ENCODE measurements around the gene PDGFD. TPM values are rescaled to one million over a fixed set of nuclear protein-coding genes. Genes with fewer than 3 reads are reported as not detected.

The PDGFD gene
- total and polyA plus RNA-seq, 8 donors: 2.1 to 7.7 (median 5.2) TPM

DNA sequence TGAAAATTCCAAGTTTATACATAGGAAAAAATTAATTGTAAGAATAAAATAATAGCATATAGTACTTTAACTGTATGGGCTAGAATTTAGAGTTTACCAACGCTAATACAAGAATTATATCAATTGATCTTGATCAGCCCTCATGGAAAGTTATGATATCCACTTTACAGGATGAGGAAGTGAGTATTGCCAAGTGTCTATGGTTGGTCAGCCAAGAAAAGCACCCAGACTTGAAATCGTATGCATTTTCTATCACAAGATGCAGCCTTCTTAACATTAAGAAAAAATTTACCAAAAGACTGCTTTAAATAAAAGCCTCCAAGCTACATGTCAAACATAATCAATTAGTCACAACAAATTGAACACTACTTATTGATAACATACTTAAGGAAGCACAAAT is 74.5 kb downstream of the PDGFD start:
- H3K27me3 ChIP-seq: no peaks in the 10 kb centered on the region
- H3K9me3 ChIP-seq: no peaks in the 10 kb centered on the region
- ATAC-seq (no peak), DNase-seq (no peak)
- H3K36me3 ChIP-seq: no peaks in the 10 kb centered on the region
- no peak overlapping the region for H3K4me3 ChIP-seq
- intact Hi-C loops (cut with DNase I): no loop called here
- TF ChIP-seq, protein P1, sequence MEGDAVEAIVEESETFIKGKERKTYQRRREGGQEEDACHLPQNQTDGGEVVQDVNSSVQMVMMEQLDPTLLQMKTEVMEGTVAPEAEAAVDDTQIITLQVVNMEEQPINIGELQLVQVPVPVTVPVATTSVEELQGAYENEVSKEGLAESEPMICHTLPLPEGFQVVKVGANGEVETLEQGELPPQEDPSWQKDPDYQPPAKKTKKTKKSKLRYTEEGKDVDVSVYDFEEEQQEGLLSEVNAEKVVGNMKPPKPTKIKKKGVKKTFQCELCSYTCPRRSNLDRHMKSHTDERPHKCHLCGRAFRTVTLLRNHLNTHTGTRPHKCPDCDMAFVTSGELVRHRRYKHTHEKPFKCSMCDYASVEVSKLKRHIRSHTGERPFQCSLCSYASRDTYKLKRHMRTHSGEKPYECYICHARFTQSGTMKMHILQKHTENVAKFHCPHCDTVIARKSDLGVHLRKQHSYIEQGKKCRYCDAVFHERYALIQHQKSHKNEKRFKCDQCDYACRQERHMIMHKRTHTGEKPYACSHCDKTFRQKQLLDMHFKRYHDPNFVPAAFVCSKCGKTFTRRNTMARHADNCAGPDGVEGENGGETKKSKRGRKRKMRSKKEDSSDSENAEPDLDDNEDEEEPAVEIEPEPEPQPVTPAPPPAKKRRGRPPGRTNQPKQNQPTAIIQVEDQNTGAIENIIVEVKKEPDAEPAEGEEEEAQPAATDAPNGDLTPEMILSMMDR (IDR thresholded peaks at IDR 0.05): no peak
- H3K4me1 ChIP-seq: no peaks in the 10 kb centered on the region
- H3K27ac ChIP-seq: no peak overlapping the region

DNA sequence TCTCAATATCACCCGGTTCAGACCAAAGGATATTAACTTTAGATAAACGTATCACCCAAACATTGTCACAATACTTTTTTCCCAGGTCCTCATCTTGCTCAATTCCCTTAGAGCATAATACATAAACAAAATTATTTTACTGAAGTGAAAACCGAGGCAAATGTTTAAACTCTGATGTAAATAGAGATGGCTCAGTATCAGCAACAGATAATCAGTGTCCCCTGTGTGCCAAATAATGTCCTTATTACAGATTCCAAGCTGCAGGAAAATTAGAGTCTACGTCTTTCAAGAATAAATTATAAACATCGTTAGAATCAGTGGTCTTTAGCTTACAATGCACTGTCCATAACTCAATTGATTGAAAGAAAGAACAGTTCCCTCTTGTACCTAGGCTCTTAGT is 77.3 kb downstream of the PDGFD start:
- TF ChIP-seq, protein P1 (IDR thresholded peaks at IDR 0.05): no peak
- Histone ChIP-seq H3K4me1 (no peaks in the 10 kb centered on the region), H3K27me3 (no peaks in the 10 kb centered on the region), H3K27ac (no peak overlapping the region), H3K4me3 (no peak overlapping the region), H3K9me3 (no peaks in the 10 kb centered on the region), H3K36me3 (no peaks in the 10 kb centered on the region)
- DNase-seq (peak in 2 of 4 donors; percentile 67 to 72), ATAC-seq (no peak)
- intact Hi-C loops (cut with DNase I): no loop called here

DNA sequence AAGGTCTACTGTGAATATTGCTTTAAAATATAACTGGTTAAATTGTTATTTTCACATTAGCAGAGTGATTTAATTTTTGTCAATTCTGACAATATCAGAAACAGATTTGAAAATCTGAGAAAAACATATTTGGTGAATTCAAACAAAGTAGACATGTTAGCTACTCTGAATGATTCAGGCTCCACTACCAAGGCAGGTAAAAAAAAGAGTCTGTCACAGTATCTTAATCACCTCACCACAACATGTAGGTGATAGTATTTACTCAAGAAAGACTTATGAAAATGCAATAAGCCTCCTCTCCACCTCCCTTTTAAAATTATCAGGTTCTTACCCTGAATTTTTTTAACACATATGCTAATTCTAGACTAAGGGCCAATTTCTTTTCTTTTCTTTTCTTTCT is 85.0 kb downstream of the PDGFD start:
- Histone ChIP-seq H3K4me1 (peaks cover 0 to 18% of the 10 kb centered on the region in 2 donors), H3K9me3 (no peaks in the 10 kb centered on the region), H3K36me3 (no peaks in the 10 kb centered on the region), H3K27ac (no peak overlapping the region), H3K4me3 (no peak overlapping the region), H3K27me3 (no peaks in the 10 kb centered on the region)
- DNase-seq: no peak
- TF ChIP-seq, protein P1 (IDR thresholded peaks at IDR 0.05): no peak
- intact Hi-C loops (cut with DNase I): no loop called here
- no peak for ATAC-seq

DNA sequence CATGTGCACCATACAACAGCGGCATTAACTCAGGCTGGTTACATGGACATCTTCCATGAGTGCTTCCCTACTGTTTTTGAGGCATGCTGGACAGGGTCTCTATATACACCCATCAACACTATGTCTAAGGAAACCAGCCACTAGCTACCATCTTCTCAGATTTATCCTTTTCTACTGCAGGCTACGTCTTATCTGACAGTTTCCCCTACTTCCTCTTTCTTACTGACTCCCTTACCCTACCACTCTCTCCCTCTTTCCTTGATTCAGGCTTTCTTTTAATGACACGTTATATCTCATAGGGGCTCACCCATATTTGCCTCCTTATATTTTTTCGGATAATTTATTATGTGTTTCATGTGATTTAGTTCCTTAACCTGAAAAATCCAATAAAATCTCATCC is 85.7 kb downstream of the PDGFD start:
- intact Hi-C loops (cut with DNase I): no loop called here
- no peak overlapping the region for H3K27ac ChIP-seq
- ATAC-seq: no peak

DNA sequence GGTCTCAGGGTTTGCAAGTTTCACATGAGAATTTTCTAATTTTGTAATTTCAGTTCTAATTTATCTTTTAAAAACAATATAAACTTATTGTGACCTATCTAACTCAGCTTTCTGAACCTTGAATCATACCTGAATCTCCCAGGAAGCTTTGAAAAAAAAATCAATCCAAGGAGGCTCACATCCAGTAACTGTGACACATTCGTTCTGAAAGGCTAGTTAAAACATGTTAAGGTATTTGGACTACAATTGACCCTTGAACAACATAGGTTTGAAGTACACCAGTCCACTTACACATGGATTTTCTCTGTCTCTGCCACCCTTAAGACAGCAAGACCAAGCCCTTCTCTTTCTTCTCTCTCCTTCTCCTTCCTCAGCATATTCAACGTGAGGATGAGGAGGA is 87.5 kb downstream of the PDGFD start:
- H3K4me1 ChIP-seq: peaks cover 0 to 18% of the 10 kb centered on the region in 2 donors
- ATAC-seq (no peak), DNase-seq (no peak)
- H3K27me3 ChIP-seq: no peaks in the 10 kb centered on the region
- no peaks in the 10 kb centered on the region for H3K9me3 ChIP-seq
- no peak overlapping the region for H3K4me3 ChIP-seq
- peak overlapping the region in 1 of 2 donors; percentile 49 for H3K27ac ChIP-seq
- no peaks in the 10 kb centered on the region for H3K36me3 ChIP-seq
- TF ChIP-seq, protein P1 (IDR thresholded peaks at IDR 0.05): no peak
- intact Hi-C loops (cut with DNase I): no loop called here

More for the DNA sequence above, 85.7 kb downstream of the PDGFD start:
- DNase-seq: no peak
- Histone ChIP-seq H3K4me3 (no peak overlapping the region), H3K27me3 (no peaks in the 10 kb centered on the region), H3K9me3 (no peaks in the 10 kb centered on the region), H3K36me3 (no peaks in the 10 kb centered on the region), H3K4me1 (peaks cover 0 to 18% of the 10 kb centered on the region in 2 donors)
- TF ChIP-seq, protein P1 (IDR thresholded peaks at IDR 0.05): no peak
